Hepatocyte (in vitro differentiated cells): Measurements from ENCODE around the gene GRID1. TPM values are rescaled to one million over a fixed set of nuclear protein-coding genes. Genes with fewer than 3 reads are reported as not detected.

Source experiments
- DNase-seq: peaks from one replicate; pipeline ENCODE4 v3.0.0-alpha.2; 2016; ENCODE audit warnings: low spot score
- H2AFZ ChIP-seq: fragments of 200-600 bp; sonication (generic); 2 replicates; pipeline ENCODE4 v1.6.0; 2016; ENCODE audit warnings: antibody characterized with exemption, mild to moderate bottlenecking
- H3K27ac ChIP-seq: fragments of 200-600 bp; sonication (generic); 2 replicates; pipeline ENCODE4 v1.5.1; 2016; ENCODE audit warnings: mild to moderate bottlenecking
- H3K27me3 ChIP-seq: fragments of 200-600 bp; sonication (generic); 2 replicates; pipeline ENCODE4 v1.6.1; 2016
- H3K36me3 ChIP-seq: fragments of 200-600 bp; sonication (generic); replicated peaks from 2 replicates; pipeline ENCODE4 v1.5.1; 2016; ENCODE audit warnings: low read depth; ENCODE audit not compliant: insufficient read depth
- H3K4me1 ChIP-seq: fragments of 200-600 bp; sonication (generic); 2 replicates; pipeline ENCODE4 v1.5.1; 2016; ENCODE audit warnings: mild to moderate bottlenecking, moderate library complexity; ENCODE audit not compliant: insufficient read depth
- H3K4me2 ChIP-seq: fragments of 200-600 bp; sonication (generic); 2 replicates; pipeline ENCODE4 v1.6.0; 2016
- H3K4me3 ChIP-seq: fragments of 200-600 bp; sonication (generic); 2 replicates; pipeline ENCODE4 v1.5.1; 2016; ENCODE audit warnings: mild to moderate bottlenecking
- H3K79me2 ChIP-seq: fragments of 200-600 bp; sonication (generic); 2 replicates; pipeline ENCODE4 v1.6.0; 2017; ENCODE audit warnings: mild to moderate bottlenecking
- H3K9me2 ChIP-seq: fragments of 200-600 bp; sonication (generic); replicated peaks from 2 replicates; pipeline ENCODE4 v1.6.0; 2017; ENCODE audit warnings: mild to moderate bottlenecking; ENCODE audit not compliant: insufficient read depth
- H3K9me3 ChIP-seq: fragments of 200-600 bp; sonication (generic); 2 replicates; pipeline ENCODE4 v1.5.1; 2016; ENCODE audit warnings: low read depth, mild to moderate bottlenecking
- H4K20me1 ChIP-seq: fragments of 200-600 bp; sonication (generic); 2 replicates; pipeline ENCODE4 v1.6.0; 2016; ENCODE audit warnings: mild to moderate bottlenecking; ENCODE audit not compliant: insufficient read depth, poor library complexity, severe bottlenecking
- EZH2 ChIP-seq: fragments of 200-600 bp; sonication (generic); IDR thresholded peaks from 2 replicates; pipeline ENCODE4 v1.6.1; 2016; ENCODE audit warnings: antibody characterized with exemption, mild to moderate bottlenecking, borderline replicate concordance
- EZH2phosphoT487 ChIP-seq: fragments of 200-600 bp; sonication (generic); IDR thresholded peaks from one replicate; pipeline ENCODE4 v1.6.1; 2018; ENCODE audit warnings: antibody characterized with exemption, mild to moderate bottlenecking, low read depth, moderate library complexity; ENCODE audit not compliant: unreplicated experiment, severe bottlenecking
- WGBS: methylation state at CpG from one replicate; pipeline ENCODE4 v1.1.6; 2016; ENCODE audit warnings: low lambda C conversion rate; ENCODE audit errors: missing lambda C conversion rate; 5-methylcytosine and 5-hydroxymethylcytosine counted together
- polyA plus RNA-seq: library from polyadenylated mRNA; unstranded; fragments of >200 nt; fragmentation: Nextera tagmentation; extraction: Ambion mirVana; gene quantifications from 2 replicates; pipeline ENCODE4 v1.2.1, GENCODE V29; 2016
- total RNA-seq: library from RNA; depleted of rRNA; stranded (reverse); fragments of >200 nt; gene quantifications from 2 replicates; pipeline ENCODE4 v1.2.3, GENCODE V29; 2014
- TF ChIP-seq, protein P1 (sequence below): fragments of 200-600 bp; sonication (generic); IDR thresholded peaks from 2 replicates; pipeline ENCODE4 v1.5.1; 2016; ENCODE audit warnings: antibody characterized with exemption, mild to moderate bottlenecking; ENCODE audit not compliant: poor library complexity

GRID1 gene
- total and polyA plus RNA-seq, 2 experiments from 2014 or later = 0.07 to 0.37 TPM

DNA sequence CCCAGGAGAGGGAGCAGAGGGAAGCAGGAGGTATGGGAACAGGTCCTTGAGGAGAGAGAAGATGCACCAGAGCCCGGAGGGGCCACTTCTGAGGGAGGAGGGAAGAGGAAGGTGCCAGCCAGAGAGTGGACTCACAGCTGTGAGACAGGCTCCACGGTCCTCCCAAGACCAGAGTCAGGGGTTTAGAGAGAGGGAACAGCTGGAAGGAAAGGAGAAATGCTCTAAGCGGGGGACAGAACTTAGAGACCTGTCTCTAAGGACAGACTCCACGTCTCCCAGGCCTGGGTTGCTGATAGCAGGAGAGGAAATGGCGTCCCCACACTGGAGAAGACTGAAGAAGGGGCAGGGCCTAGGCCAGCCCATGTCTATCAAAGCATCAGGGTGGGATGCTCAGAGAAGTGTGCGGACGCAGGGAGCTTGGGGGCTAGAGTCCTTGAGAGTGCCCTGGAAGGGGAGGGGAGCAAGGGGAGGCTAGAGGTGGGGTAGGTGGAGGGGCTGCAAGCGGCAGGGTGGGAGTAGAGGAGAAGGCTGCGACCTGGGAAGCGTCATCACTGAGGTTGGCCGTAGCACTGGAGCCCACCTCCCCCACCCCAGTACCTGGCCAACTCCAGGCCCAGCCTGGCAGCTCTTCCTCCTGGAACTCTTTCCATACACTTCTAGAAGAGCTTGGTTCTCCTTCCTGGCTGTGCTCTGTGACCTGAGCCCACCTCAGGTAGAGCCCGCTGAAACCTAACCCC lies 25.6 kb upstream of the GRID1 start:
- peaks cover 24% of the 10 kb centered on the region for H3K27me3 ChIP-seq
- TF ChIP-seq, protein P1, sequence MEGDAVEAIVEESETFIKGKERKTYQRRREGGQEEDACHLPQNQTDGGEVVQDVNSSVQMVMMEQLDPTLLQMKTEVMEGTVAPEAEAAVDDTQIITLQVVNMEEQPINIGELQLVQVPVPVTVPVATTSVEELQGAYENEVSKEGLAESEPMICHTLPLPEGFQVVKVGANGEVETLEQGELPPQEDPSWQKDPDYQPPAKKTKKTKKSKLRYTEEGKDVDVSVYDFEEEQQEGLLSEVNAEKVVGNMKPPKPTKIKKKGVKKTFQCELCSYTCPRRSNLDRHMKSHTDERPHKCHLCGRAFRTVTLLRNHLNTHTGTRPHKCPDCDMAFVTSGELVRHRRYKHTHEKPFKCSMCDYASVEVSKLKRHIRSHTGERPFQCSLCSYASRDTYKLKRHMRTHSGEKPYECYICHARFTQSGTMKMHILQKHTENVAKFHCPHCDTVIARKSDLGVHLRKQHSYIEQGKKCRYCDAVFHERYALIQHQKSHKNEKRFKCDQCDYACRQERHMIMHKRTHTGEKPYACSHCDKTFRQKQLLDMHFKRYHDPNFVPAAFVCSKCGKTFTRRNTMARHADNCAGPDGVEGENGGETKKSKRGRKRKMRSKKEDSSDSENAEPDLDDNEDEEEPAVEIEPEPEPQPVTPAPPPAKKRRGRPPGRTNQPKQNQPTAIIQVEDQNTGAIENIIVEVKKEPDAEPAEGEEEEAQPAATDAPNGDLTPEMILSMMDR = no peak
- no peak for TF ChIP-seq EZH2phosphoT487
- no peak for TF ChIP-seq EZH2

DNA sequence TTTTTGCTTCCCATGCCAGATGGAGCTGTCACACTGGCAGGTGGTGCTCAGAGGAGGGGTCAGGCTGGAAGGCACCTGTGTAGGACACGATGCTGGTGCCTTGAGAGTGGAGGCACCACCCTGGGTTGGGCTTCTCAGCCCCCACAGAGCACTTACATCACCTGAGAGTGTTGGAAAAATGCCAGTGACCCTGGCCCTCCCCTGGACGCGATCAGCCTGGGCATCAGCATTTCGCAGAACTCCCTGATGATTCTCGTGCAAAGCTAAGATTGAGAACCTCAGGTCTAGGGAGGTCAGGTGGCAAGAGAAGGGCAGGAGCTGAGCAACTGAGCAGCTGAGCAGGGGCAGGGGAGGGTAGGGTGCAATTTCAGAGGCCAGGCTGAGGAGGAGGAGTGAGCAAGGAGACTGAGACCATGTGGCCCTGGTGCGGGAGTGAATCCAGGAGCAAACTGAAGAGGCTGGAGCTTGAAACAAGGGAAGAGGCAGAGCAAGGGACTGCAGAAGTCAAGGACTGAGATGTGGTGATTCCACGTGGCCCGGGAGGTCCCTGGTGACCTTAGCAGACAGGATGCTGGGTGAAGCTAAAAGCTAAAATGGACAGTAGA lies 24.7 kb upstream of the GRID1 start:
- WGBS = 91% methylated on average over 8 of the region's 8 CpGs
- no peak overlapping the region for H3K4me3 ChIP-seq
- no peak overlapping the region for H3K27ac ChIP-seq
- H3K36me3 ChIP-seq = no peaks in the 10 kb centered on the region
- H3K9me3 ChIP-seq = no peaks in the 10 kb centered on the region
- peaks cover 17% of the 10 kb centered on the region for H3K27me3 ChIP-seq
- TF ChIP-seq, protein P1 = no peak
- no peak for TF ChIP-seq EZH2
- no peak for TF ChIP-seq EZH2phosphoT487
- no peak overlapping the region for H3K4me2 ChIP-seq
- H3K4me1 ChIP-seq = no peaks in the 10 kb centered on the region
- H3K79me2 ChIP-seq = no peaks in the 10 kb centered on the region
- H3K9me2 ChIP-seq = no peaks in the 10 kb centered on the region
- no peak for DNase-seq
- no peak overlapping the region for H2AFZ ChIP-seq
- no peaks in the 10 kb centered on the region for H4K20me1 ChIP-seq

More for the DNA sequence above, 25.6 kb upstream of the GRID1 start:
- no peak overlapping the region for H3K4me2 ChIP-seq
- H3K4me1 ChIP-seq = no peaks in the 10 kb centered on the region
- no peak overlapping the region for H3K4me3 ChIP-seq
- WGBS = 72% methylated on average over 8 of the region's 12 CpGs
- no peaks in the 10 kb centered on the region for H3K79me2 ChIP-seq
- H3K36me3 ChIP-seq = no peaks in the 10 kb centered on the region
- no peak overlapping the region for H3K27ac ChIP-seq
- no peaks in the 10 kb centered on the region for H3K9me2 ChIP-seq
- DNase-seq = no peak
- H3K9me3 ChIP-seq = no peaks in the 10 kb centered on the region
- H2AFZ ChIP-seq = no peak overlapping the region
- no peaks in the 10 kb centered on the region for H4K20me1 ChIP-seq

DNA sequence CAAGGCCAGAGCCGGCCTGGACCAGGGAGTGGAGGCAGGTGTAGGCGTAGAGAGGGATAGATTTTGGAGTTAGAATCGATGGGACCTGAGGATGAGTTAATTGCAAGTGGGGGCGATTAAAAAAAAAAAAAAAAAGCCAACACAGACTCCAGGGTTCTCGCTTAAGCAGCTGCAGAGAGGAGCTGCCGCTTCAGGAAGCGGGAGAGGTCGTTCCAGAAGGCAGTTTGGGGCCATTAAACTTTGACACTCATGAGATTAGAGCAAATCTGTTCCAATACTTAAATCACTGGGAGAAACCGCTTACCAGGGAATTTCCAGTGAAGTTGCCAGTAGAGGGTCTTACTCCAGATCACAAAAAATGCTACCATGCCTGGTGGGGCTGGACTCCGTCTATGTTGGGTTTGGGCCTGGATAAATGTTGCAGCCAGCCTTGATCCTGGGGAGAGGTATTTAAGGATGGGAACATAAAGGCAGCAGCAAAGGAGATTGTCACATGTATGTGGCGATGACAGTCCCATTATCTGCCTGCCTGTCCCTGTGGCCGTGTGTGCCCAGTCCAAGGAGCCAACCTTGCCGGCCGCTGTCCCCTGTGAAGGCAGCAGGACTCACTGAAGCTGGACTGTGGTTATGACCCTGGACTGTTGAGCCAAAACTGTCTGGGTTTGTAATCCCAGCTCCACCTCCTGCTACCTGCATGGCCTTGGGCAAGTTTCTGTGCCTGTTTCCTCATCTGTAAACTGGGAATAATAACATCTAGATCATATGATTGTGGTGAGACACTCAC lies 23.9 kb upstream of the GRID1 start:
- H3K27me3 ChIP-seq = peaks cover 15% of the 10 kb centered on the region

More for the DNA sequence above, 23.9 kb upstream of the GRID1 start:
- no peaks in the 10 kb centered on the region for H3K4me1 ChIP-seq
- no peak for DNase-seq
- H3K79me2 ChIP-seq = no peaks in the 10 kb centered on the region
- H4K20me1 ChIP-seq = no peaks in the 10 kb centered on the region
- WGBS = 88% methylated on average over 14 of the region's 14 CpGs
- H3K9me3 ChIP-seq = no peaks in the 10 kb centered on the region
- no peak overlapping the region for H3K4me2 ChIP-seq
- no peaks in the 10 kb centered on the region for H3K36me3 ChIP-seq
- no peak overlapping the region for H2AFZ ChIP-seq
- H3K9me2 ChIP-seq = no peaks in the 10 kb centered on the region
- no peak overlapping the region for H3K4me3 ChIP-seq
- TF ChIP-seq EZH2 (no peak), EZH2phosphoT487 (no peak)
- TF ChIP-seq, protein P1 = no peak
- H3K27ac ChIP-seq = no peak overlapping the region
